ENCODE measurements around the gene RASL11A.

Gene RASL11A

DNA sequence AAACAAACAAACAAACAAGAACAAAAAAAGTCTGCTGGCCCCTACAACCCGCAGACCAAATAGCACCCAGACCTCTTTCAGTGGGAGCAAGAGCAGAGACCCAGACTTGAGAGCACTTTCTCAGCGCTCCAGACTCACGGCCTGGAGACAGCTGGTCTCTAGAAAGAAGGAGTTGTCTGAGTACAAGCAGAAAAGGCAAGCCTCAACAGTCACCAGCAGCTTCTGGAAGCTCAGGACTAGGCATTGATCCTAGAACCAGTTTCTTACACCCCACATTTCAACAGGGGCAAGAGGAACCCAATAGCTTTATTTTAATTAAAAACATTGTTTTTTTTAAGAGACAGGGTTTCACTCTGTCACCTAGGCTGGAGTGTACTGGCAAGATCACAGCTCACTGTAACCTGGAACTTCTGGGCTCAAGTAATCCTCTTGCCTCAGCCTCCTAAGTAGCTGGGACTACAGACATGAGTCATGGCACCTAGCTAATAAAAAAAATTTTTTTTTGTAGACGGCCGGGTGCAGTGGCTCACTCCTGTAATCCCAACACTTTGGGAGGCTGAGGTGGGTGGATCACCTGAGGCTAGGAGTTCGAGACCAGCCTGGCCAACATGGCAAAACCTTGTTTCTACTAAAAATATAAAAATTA is 30.4 kb downstream of the RASL11A start:
- TF ChIP-seq, protein P1, sequence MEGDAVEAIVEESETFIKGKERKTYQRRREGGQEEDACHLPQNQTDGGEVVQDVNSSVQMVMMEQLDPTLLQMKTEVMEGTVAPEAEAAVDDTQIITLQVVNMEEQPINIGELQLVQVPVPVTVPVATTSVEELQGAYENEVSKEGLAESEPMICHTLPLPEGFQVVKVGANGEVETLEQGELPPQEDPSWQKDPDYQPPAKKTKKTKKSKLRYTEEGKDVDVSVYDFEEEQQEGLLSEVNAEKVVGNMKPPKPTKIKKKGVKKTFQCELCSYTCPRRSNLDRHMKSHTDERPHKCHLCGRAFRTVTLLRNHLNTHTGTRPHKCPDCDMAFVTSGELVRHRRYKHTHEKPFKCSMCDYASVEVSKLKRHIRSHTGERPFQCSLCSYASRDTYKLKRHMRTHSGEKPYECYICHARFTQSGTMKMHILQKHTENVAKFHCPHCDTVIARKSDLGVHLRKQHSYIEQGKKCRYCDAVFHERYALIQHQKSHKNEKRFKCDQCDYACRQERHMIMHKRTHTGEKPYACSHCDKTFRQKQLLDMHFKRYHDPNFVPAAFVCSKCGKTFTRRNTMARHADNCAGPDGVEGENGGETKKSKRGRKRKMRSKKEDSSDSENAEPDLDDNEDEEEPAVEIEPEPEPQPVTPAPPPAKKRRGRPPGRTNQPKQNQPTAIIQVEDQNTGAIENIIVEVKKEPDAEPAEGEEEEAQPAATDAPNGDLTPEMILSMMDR (IDR thresholded peaks at IDR 0.05; ENCODE audit: low read depth, low read length): no peak
- no peak for DNase-seq (ENCODE audit: extremely low read depth, low read depth)

DNA sequence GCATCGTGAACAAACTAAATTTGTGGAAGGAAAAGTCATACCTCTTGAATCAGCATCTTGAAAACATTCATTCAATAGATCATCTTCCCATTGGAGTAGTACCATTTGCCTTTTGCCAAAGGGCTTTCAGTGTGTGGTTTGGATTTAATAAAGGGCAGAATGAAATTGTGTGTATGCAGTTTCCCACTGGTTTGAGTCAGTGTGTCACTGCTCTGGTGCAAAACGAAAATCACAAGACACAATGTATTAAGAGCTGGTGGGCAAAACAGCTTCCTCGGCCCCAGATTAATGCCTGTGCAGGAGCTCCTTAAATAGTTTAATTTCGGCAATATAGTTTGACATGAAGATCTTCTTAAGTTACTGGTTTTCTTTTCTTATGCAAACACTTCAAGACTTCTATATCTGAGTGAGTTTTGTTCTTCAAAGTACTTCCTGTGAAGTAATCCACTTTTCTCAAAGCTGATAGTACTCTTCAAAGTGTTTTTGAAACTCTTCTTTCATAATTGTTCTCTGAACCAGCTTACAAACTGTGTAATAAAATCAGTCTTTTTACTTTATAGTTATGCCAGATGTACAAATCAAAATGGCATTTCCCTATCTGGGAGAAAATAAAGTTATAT is 32.1 kb downstream of the RASL11A start:
- TF ChIP-seq, protein P1 (IDR thresholded peaks at IDR 0.05; ENCODE audit: low read depth, low read length): no peak
- no peak for DNase-seq (ENCODE audit: extremely low read depth, low read depth)

DNA sequence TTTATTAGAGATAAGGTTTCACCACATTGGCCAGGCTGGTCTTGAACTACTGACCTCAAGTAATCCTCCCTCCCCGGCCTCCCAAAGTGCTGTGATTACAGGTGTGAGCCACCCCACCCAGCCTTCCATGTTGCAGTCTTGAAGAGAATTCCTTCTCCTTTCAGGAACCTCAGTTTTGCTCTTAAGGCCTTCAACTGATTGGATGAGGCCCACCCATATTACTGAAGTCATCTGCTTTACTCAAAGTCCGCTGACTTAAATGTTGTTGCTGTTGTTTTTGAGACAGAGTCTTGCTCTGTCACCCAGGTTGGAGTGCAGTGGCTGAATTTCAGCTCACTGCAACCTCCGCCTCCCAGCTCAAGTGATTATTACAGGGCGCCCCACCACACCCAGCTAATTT is 33.5 kb downstream of the RASL11A start:
- no peak for DNase-seq (ENCODE audit: extremely low read depth, low read depth)
- TF ChIP-seq, protein P1 (IDR thresholded peaks at IDR 0.05; ENCODE audit: low read depth, low read length): no peak

DNA sequence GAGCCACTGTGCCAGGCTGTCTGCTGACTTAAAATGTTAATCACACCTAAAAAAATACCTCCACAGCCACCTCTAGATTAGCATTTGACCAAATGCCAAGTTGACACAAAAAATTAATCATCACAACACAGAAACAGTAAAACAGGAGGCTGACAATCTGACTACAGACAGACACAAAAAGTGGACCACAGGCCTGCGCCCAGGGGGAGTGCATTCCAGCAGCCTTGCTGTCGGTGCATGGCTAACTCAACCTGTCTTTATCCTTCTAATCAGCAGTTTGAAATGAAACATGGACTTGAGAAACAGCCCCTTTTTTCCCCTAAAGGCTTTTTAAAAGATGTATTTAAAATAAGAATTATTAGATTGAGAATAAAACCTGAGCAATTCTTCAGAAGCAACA is 34.0 kb downstream of the RASL11A start:
- TF ChIP-seq, protein P1 (IDR thresholded peaks at IDR 0.05; ENCODE audit: low read depth, low read length): no peak
- no peak for DNase-seq (ENCODE audit: extremely low read depth, low read depth)

DNA sequence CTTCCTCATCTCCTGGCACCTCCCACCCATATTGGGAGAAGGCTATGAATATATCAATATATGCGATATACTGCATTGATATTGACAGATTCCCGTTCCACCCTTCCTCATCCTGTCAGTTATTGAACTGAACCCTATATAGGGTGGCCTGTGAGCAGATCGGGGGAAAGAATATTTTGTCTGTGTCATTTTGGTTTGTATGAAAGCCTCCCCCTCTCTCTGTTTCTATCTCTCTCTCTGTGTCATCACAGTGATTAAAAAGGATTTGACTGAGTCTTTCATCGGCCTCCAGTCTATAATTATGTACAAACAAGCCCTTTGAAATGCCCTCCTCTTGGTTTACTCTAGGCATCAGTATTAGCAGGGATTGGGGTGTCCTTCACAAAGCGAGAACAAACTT is 35.7 kb downstream of the RASL11A start:
- no peak for DNase-seq (ENCODE audit: extremely low read depth, low read depth)
- TF ChIP-seq, protein P1 (IDR thresholded peaks at IDR 0.05; ENCODE audit: low read depth, low read length): no peak

DNA sequence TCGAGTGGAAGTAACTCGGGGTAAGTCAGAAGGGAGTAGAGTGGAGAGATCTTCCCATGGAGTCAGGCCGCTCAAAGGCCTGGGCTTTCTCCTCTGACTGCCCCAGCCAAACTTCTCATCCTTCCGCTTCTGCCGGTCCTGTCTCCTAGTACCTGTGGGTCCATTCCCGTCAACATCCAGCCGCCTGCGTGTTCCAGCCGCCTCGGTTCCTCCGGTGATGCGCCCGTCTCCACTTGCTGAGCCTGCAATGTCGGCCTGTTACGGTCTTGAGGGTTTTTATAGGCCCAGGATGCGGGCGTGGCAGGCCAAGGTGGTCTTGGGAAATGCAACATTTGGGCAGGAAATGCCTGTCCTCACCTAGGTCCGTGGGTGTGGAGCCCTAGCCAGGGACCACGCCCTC is 38.3 kb downstream of the RASL11A start:
- no peak for DNase-seq (ENCODE audit: extremely low read depth, low read depth)
- TF ChIP-seq, protein P1 (IDR thresholded peaks at IDR 0.05; ENCODE audit: low read depth, low read length): no peak

DNA sequence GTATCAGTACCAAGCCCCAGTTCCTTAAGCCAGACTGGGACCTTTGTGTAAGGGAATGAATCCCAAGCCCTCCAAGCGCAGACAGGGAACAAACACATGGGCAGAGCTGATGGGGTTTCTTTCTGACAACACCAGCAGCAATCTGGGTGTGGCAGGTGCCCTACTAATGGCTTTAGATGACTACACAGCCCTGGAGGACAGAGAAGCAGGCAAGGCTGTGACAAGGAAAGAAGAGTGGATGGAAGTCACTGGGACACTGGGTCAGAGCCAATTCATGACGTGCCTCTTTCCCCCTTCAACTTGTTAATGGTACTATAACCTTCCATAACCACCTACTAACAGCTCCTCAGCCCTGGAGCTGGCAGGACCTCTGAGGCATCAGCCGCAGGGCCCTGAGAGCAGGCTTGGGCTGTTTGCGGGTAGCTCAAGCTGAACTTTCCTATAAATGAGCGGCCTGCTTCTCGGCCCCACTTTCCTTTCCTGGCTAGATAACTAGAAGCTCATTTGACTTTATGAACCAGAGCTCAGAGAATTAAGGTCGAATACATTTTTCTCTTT is 38.9 kb downstream of the RASL11A start:
- DNase-seq (ENCODE audit: extremely low read depth, low read depth): no peak
- TF ChIP-seq, protein P1 (IDR thresholded peaks at IDR 0.05; ENCODE audit: low read depth, low read length): no peak
